ENCODE results near the gene SORCS3. TPM values are rescaled to one million over a fixed set of nuclear protein-coding genes. Genes with fewer than 3 reads are reported as not detected.

SORCS3 gene
- total and polyA plus RNA-seq, 2 of the 13 experiments (the other 11 are each of a cell fraction or from before 2014, with no cell fraction given) = 0.07 TPM; not detected in 1

GRCh38 chr10:104892879-104893617, 252.0 kb downstream of the SORCS3 start (continued):
- TF ChIP-seq E2F2 (CRISPR knock-in tag; IDR thresholded peaks at IDR 0.05; ENCODE audit: borderline replicate concordance) (no peak), RBAK (CRISPR knock-in tag; IDR thresholded peaks at IDR 0.05) (no peak), HOXA5 (CRISPR knock-in tag; IDR thresholded peaks at IDR 0.05) (no peak), ZSCAN30 (CRISPR knock-in tag; IDR thresholded peaks at IDR 0.05) (no peak), MTF1 (CRISPR knock-in tag; IDR thresholded peaks at IDR 0.05) (no peak)

GRCh38 chr10:104893701-104894100, 252.6 kb downstream of the SORCS3 start:
- Histone ChIP-seq H3K9ac (ENCODE audit: insufficient read depth, low read depth, low read length) (no peak overlapping the region), H2AFZ (ENCODE audit: low read length) (no peak overlapping the region), H3K4me1 (ENCODE audit: insufficient read depth, low read length) (no peaks in the 10 kb centered on the region), H3K27ac (ENCODE audit: extremely low read length, insufficient read depth, low read length) (no peak overlapping the region), H3K4me2 (ENCODE audit: low read depth, low read length) (no peak overlapping the region), H4K20me1 (ENCODE audit: insufficient read depth, low read length) (no peaks in the 10 kb centered on the region), H3K79me2 (ENCODE audit: insufficient read depth, low read length) (no peaks in the 10 kb centered on the region), H3K4me3 (replicated peaks in 1 of 3; ENCODE audit: insufficient read depth in 1 of 3, low read depth in 2 of 3, low read length in 3 of 3) (no peak overlapping the region), H3K27me3 (ENCODE audit: control insufficient read depth in 1 of 2, insufficient read depth in 2 of 2, low read length in 2 of 2) (peaks cover 0 to 6% of the 10 kb centered on the region in 2 experiments; a peak in 1 of 5 replicates), H3K9me3 (ENCODE audit: low read length) (no peaks in the 10 kb centered on the region), H3K36me3 (replicated peaks in 1 of 2; ENCODE audit: control insufficient read depth in 1 of 2, insufficient read depth in 2 of 2, low read length in 2 of 2) (no peaks in the 10 kb centered on the region)
- POLR2A ChIA-PET = no interaction called here
- BruUV-seq (replicated peaks) = no TSS peak
- DNase-seq (ENCODE audit: low spot score) (no peak), FAIRE-seq (no peak), ATAC-seq (no peak)
- CTCF ChIA-PET (ENCODE audit: low intra/inter-chr PET ratio, low total read pairs) = no interaction called here
- in situ Hi-C loops (cut with HindIII; ENCODE audit: extremely low pct_ligation_motif_present, low pct_unique_long_range_greater_than_20kb) (no loop called here), intact Hi-C loops (cut with micrococcal nuclease; ENCODE audit: unreplicated experiment) (no loop called here)
- 8% methylated on average over 6 of the region's 6 CpGs for WGBS (ENCODE audit: low lambda C conversion rate)
- TF ChIP-seq PREB (CRISPR knock-in tag; IDR thresholded peaks at IDR 0.05) (no peak), BRCA1 (CRISPR knock-in tag; IDR thresholded peaks at IDR 0.05) (no peak)

Measured in HepG2 (cell line).